ENCODE measurements around the gene PARPBP.
A peak's percentile ranks its signal among the peaks of the same experiment; 100 is the strongest.

DNA sequence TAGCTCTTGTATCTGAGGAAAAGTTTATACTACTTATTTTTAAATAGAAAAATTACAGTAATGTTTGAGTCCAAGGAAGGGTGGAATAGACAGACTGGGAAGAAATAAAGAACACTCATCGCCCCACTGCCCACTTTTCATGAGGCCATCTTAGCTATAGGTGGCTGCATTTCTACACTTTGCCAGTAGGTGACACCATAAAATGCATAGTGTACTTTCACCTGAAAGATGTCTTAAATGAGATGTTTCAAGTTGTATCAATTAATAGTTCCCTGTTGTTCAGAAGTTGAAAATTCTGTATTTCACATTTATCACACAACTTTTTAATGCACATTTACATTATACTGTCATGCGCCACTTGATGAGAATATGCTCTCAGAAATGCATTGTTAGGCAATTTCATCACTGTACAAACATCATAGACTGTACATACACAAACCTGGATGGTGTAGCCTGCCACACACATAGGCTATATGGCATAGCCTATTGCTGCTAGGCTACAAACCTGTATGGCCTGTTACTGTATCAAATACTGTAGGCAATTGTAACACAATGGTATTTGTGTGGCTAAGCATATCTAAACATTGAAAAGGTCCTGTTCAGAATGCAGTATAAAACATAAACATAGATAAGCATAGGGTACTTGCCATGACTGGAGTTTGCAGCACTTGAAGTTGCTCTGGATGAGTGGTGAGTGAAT, 50.1 kb downstream of the PARPBP start:
- TF ChIP-seq, protein P1, sequence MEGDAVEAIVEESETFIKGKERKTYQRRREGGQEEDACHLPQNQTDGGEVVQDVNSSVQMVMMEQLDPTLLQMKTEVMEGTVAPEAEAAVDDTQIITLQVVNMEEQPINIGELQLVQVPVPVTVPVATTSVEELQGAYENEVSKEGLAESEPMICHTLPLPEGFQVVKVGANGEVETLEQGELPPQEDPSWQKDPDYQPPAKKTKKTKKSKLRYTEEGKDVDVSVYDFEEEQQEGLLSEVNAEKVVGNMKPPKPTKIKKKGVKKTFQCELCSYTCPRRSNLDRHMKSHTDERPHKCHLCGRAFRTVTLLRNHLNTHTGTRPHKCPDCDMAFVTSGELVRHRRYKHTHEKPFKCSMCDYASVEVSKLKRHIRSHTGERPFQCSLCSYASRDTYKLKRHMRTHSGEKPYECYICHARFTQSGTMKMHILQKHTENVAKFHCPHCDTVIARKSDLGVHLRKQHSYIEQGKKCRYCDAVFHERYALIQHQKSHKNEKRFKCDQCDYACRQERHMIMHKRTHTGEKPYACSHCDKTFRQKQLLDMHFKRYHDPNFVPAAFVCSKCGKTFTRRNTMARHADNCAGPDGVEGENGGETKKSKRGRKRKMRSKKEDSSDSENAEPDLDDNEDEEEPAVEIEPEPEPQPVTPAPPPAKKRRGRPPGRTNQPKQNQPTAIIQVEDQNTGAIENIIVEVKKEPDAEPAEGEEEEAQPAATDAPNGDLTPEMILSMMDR (IDR thresholded peaks at IDR 0.05; ENCODE audit: poor library complexity, severe bottlenecking), result peak; percentile 64
- TF ChIP-seq EZH2 (IDR thresholded peaks at IDR 0.05; ENCODE audit: borderline replicate concordance, insufficient read depth, low read length, poor library complexity, severe bottlenecking), result no peak
- no peak for TF ChIP-seq POLR2AphosphoS5 (IDR thresholded peaks at IDR 0.05)
- no peak for TF ChIP-seq TAF1 (IDR thresholded peaks at IDR 0.05; ENCODE audit: low read depth)
